ENCODE measurements around the gene CLPTM1. TPM values are rescaled to one million over a fixed set of nuclear protein-coding genes. Genes with fewer than 3 reads are reported as not detected.

Gene CLPTM1
- total and polyA plus RNA-seq, 9 of the 15 experiments (the other 6 are each of a cell fraction or from before 2014, with no cell fraction given), result 0.37 to 96.0 (median 27.5) TPM

GRCh38 chr19:44954649-44955504 is at the start of gene CLPTM1 (continued):
- no peak for TF ChIP-seq TSHZ1 (CRISPR knock-in tag; IDR thresholded peaks at IDR 0.05)
- no peak for TF ChIP-seq CGGBP1 (CRISPR knock-in tag; IDR thresholded peaks at IDR 0.05)
- TF ChIP-seq KLF16 (IDR thresholded peaks at IDR 0.05), result peak; percentile 99
- no peak; the same call in 1 of the 2 replicates for TF ChIP-seq SMARCA4 (IDR thresholded peaks at IDR 0.05)
- TF ChIP-seq ZNF175 (CRISPR knock-in tag; IDR thresholded peaks at IDR 0.05; ENCODE audit: low read depth), result no peak
- TF ChIP-seq MNT (conservative IDR thresholded peaks at IDR 0.05), result peak; percentile 88 to 95
- peak; percentile 96 for TF ChIP-seq HLTF (IDR thresholded peaks at IDR 0.05)
- TF ChIP-seq BRF2 (IDR thresholded peaks at IDR 0.05; ENCODE audit: borderline replicate concordance, insufficient read depth, insufficient read length), result no peak
- TF ChIP-seq ZNF717 (CRISPR knock-in tag; IDR thresholded peaks at IDR 0.05), result no peak; the same call in 1 of the 2 replicates
- TF ChIP-seq ID3 (CRISPR knock-in tag; IDR thresholded peaks at IDR 0.05), result no peak
- peak; percentile 27; the same call in 1 of the 2 replicates for TF ChIP-seq ID3 (tag; IDR thresholded peaks at IDR 0.05)

Measured in K562 (cell line).